CD14-positive monocyte (primary cell): Measurements from ENCODE around the gene CLDN20. TPM values are rescaled to one million over a fixed set of nuclear protein-coding genes. Genes with fewer than 3 reads are reported as not detected.

Source experiments
- DNase-seq, 3 donors: peaks; one replicate each; pipeline ENCODE4 v3.0.0-alpha.2; 2011 to 2022
- H2AFZ ChIP-seq: 2 replicates; pipeline ENCODE4 v1.6.0; 2012; ENCODE audit warnings: mild to moderate bottlenecking, low read depth, low read length, inconsistent platforms; ENCODE audit not compliant: insufficient read depth, poor library complexity, severe bottlenecking
- H3K27ac ChIP-seq, 2 donors: 1 replicate in 1 of 2; 2 replicates in 1 of 2; pipeline ENCODE4 v1.5.1; 2012 to 2013; ENCODE audit warnings: low read length in 2 of 2, control low read depth in 1 of 2, inconsistent platforms in 1 of 2, low read depth in 1 of 2, mild to moderate bottlenecking in 1 of 2
- H3K27me3 ChIP-seq, 2 donors: one replicate each; pipeline versions ENCODE4 v1.6.0 to v1.6.1; 2011 to 2013; ENCODE audit warnings: low read length in 2 of 2; ENCODE audit not compliant: control insufficient read depth in 2 of 2, insufficient read depth in 2 of 2
- H3K36me3 ChIP-seq, 2 donors: replicated peaks in 1 of 2; 1 replicate in 1 of 2; 2 replicates in 1 of 2; pipeline versions ENCODE4 v1.5.1 to v1.6.1; 2012 to 2013; ENCODE audit warnings: low read length in 2 of 2, control low read depth in 1 of 2, inconsistent platforms in 1 of 2, mild to moderate bottlenecking in 1 of 2; ENCODE audit not compliant: insufficient read depth in 2 of 2, control insufficient read depth in 1 of 2
- H3K4me1 ChIP-seq, 2 donors: 1 replicate in 1 of 2; 2 replicates in 1 of 2; pipeline versions ENCODE4 v1.5.1 to v1.6.1; 2012 to 2013; ENCODE audit warnings: low read length in 2 of 2, control low read depth in 1 of 2, inconsistent platforms in 1 of 2, mild to moderate bottlenecking in 1 of 2, moderate library complexity in 1 of 2; ENCODE audit not compliant: insufficient read depth in 2 of 2, control insufficient read depth in 1 of 2
- H3K4me2 ChIP-seq: replicated peaks from 2 replicates; pipeline ENCODE3; 2012; ENCODE audit warnings: low read length, moderate library complexity, mild to moderate bottlenecking; ENCODE audit not compliant: poor library complexity, severe bottlenecking; ENCODE audit errors: extremely low read depth
- H3K4me3 ChIP-seq, 3 experiments: fragments of 200-600 bp in 1 of 3; sonication (generic) in 1 of 3; replicated peaks in 1 of 3; 1 replicate in 2 of 3; 2 replicates in 1 of 3; pipeline ENCODE4 v1.5.1; 2011 to 2013; ENCODE audit warnings: low read length in 3 of 3, mild to moderate bottlenecking in 3 of 3, control low read depth in 2 of 3, low read depth in 2 of 3, inconsistent platforms in 1 of 3, moderate library complexity in 1 of 3
- H3K79me2 ChIP-seq: 2 replicates; pipeline ENCODE4 v1.6.0; 2012; ENCODE audit warnings: mild to moderate bottlenecking, control low read depth, inconsistent platforms, low read length, moderate library complexity; ENCODE audit not compliant: insufficient read depth
- H3K9ac ChIP-seq: 2 replicates; pipeline ENCODE4 v1.6.0; 2017; ENCODE audit warnings: low read length, mild to moderate bottlenecking; ENCODE audit not compliant: insufficient read depth, poor library complexity, severe bottlenecking
- H3K9me3 ChIP-seq, 2 donors: replicated peaks in 1 of 2; 1 replicate in 1 of 2; 2 replicates in 1 of 2; pipeline versions ENCODE4 v1.5.1 to v1.6.1; 2012 to 2013; ENCODE audit warnings: low read length in 2 of 2, control low read depth in 1 of 2; ENCODE audit not compliant: control insufficient read depth in 1 of 2, insufficient read depth in 1 of 2
- H4K20me1 ChIP-seq: 2 replicates; pipeline ENCODE4 v1.6.0; 2012; ENCODE audit warnings: mild to moderate bottlenecking, low read length, control low read depth, moderate library complexity; ENCODE audit not compliant: insufficient read depth
- H3K27ac Mint-ChIP-seq, 7 donors: one replicate each; pipeline ENCODE4 v1.8.0; 2020; ENCODE audit warnings: mild to moderate bottlenecking in 7 of 7, mixed read lengths in 7 of 7, moderate library complexity in 6 of 7, inconsistent platforms in 2 of 7
- H3K27me3 Mint-ChIP-seq, 3 donors: one replicate each; pipeline ENCODE4 v1.8.0; 2021 to 2022; ENCODE audit warnings: low read depth in 3 of 3, mild to moderate bottlenecking in 3 of 3, mixed read lengths in 3 of 3, moderate library complexity in 3 of 3, inconsistent platforms in 1 of 3
- H3K36me3 Mint-ChIP-seq, 2 donors: one replicate each; pipeline ENCODE4 v1.8.0; 2020; ENCODE audit warnings: mixed read lengths in 2 of 2, inconsistent platforms in 1 of 2, mild to moderate bottlenecking in 1 of 2
- H3K4me1 Mint-ChIP-seq: one replicate; pipeline ENCODE4 v1.8.0; 2020; ENCODE audit warnings: mild to moderate bottlenecking, mixed read lengths
- H3K4me3 Mint-ChIP-seq, 2 donors: one replicate each; pipeline ENCODE4 v1.8.0; 2020; ENCODE audit warnings: mild to moderate bottlenecking in 2 of 2, mixed read lengths in 2 of 2, moderate library complexity in 1 of 2
- H3K9me3 Mint-ChIP-seq, 7 donors: one replicate each; pipeline ENCODE4 v1.8.0; 2020 to 2022; ENCODE audit warnings: mixed read lengths in 7 of 7, mild to moderate bottlenecking in 6 of 7, moderate library complexity in 6 of 7, inconsistent platforms in 2 of 7
- CTCF ChIP-seq: fragments of 200-600 bp; IDR thresholded peaks from one replicate; pipeline ENCODE4 v1.8.0; 2022; ENCODE audit warnings: antibody characterized with exemption, mild to moderate bottlenecking
- WGBS: methylation state at CpG from one replicate; pipeline ENCODE4 v1.1.5; 2013; ENCODE audit warnings: missing lambda C conversion rate; ENCODE audit not compliant: insufficient coverage; 5-methylcytosine and 5-hydroxymethylcytosine counted together
- intact Hi-C, 2 donors: fragments of 100-400 bp; cut with micrococcal nuclease; formaldehyde crosslinking; loops; one replicate each; pipeline versions ENCODE4 v1.15.0 to v1.15.1; 2023
- polyA plus RNA-seq, 3 donors: library from polyadenylated mRNA; depleted of rRNA in 1 of 3; unstranded in 2 of 3; stranded (reverse) in 1 of 3; fragments of 300-500 nt in 2 of 3; fragments of >200 nt in 1 of 3; fragmentation: Illumina TruSeq in 2 of 3; gene quantifications; 1 replicate in 2 of 3; 2 replicates in 1 of 3; pipeline ENCODE4 v1.2.3, GENCODE V29; 2012 to 2021

Gene CLDN20
- polyA plus RNA-seq, 3 donors, result not detected

GRCh38 chr6:155264693-155265320 lies 994 bp downstream of the CLDN20 start:
- H3K4me3 ChIP-seq, result no peak overlapping the region
- no peaks in the 10 kb centered on the region for H3K27me3 ChIP-seq
- Mint-ChIP-seq H3K36me3 (peaks cover 24 to 36% of the 10 kb centered on the region in 2 donors), H3K4me3 (no peak overlapping the region), H3K9me3 (peaks cover 0 to 2% (median 0%) of the 10 kb centered on the region in 7 donors), H3K27ac (no peak overlapping the region), H3K4me1 (no peaks in the 10 kb centered on the region), H3K27me3 (peaks cover 0 to 3% (median 1%) of the 10 kb centered on the region in 3 donors)
- no peaks in the 10 kb centered on the region for H3K4me1 ChIP-seq
- no peaks in the 10 kb centered on the region for H3K79me2 ChIP-seq
- H2AFZ ChIP-seq, result no peak overlapping the region
- 85% methylated on average over 4 of the region's 9 CpGs for WGBS
- no peaks in the 10 kb centered on the region for H3K9me3 ChIP-seq
- H4K20me1 ChIP-seq, result no peaks in the 10 kb centered on the region
- no peak overlapping the region for H3K9ac ChIP-seq
- peaks cover 13 to 35% of the 10 kb centered on the region in 2 donors for H3K36me3 ChIP-seq
- intact Hi-C loops, result loop anchor here in 1 of 2 donors (5.0 to 10.0 kb wide), 2 partner anchors 93 to 340 kb away; no protein-coding TSS in a partner anchor
- H3K4me2 ChIP-seq, result no peak overlapping the region
- DNase-seq, result no peak
- H3K27ac ChIP-seq, result no peak overlapping the region
- TF ChIP-seq CTCF, result no peak

- no peak for DNase-seq
- WGBS, result 90% methylated on average over 3 of the region's 4 CpGs
- H3K79me2 ChIP-seq, result no peaks in the 10 kb centered on the region
- H3K36me3 ChIP-seq, result peaks cover 5 to 24% of the 10 kb centered on the region in 2 donors
- H3K27ac ChIP-seq, result no peak overlapping the region
- no peak overlapping the region for H3K27ac Mint-ChIP-seq
- intact Hi-C loops, result loop anchor here in 1 of 2 donors (10.0 kb wide), 1 partner anchor 341 kb away; no protein-coding TSS in a partner anchor
- no peaks in the 10 kb centered on the region for H3K27me3 ChIP-seq
- peaks cover 20 to 30% of the 10 kb centered on the region in 2 donors for H3K36me3 Mint-ChIP-seq
- no peaks in the 10 kb centered on the region for H3K9me3 ChIP-seq
- H3K4me1 Mint-ChIP-seq, result no peaks in the 10 kb centered on the region
- H3K9ac ChIP-seq, result no peak overlapping the region
- H3K27me3 Mint-ChIP-seq, result peaks cover 0 to 3% (median 1%) of the 10 kb centered on the region in 3 donors
- H2AFZ ChIP-seq, result no peak overlapping the region
- H3K4me1 ChIP-seq, result no peaks in the 10 kb centered on the region
- H4K20me1 ChIP-seq, result no peaks in the 10 kb centered on the region
- no peak overlapping the region for H3K4me2 ChIP-seq
- H3K4me3 Mint-ChIP-seq, result no peak overlapping the region
- no peak for TF ChIP-seq CTCF
- no peak overlapping the region for H3K4me3 ChIP-seq
- H3K9me3 Mint-ChIP-seq, result peaks cover 0 to 2% (median 0%) of the 10 kb centered on the region in 7 donors
These were observed 2.2 kb downstream of the CLDN20 start for GRCh38 chr6:155265843-155266535.
